ENCODE measurements around the gene GTPBP8. TPM values are rescaled to one million over a fixed set of nuclear protein-coding genes. Genes with fewer than 3 reads are reported as not detected.

GTPBP8 gene
- total and polyA plus RNA-seq, 2 of the 13 experiments (the other 11 are each of a cell fraction or from before 2014, with no cell fraction given): 12.5 to 16.7 TPM

DNA sequence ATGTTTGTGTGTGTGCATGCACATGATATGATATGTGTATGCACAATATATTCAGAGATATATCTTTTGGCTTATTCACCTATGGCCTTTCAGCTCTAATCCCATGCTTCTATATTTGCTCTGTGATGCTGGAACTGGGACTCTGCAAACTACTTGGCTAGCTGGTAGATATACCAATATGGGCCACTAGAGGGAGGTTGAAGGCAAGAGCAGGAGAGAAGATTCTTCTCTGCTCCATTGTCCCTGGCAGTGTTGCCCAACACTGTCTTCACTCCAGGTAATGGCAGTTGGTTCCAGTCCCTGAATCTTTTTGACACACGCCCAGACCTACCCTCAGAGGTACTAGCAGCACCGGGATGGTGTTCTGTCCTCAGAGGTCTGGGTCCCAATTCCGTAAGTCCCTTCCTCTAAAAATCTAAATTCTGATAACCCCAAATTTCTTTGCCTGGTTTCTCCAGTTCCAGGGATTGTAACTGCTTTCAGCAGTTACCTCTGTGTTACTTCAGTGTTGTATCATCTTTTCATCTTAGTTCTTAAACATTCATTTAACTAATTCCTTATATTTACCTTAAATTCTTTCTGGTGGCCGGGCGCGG lies 44.7 kb downstream of the GTPBP8 start:
- WGBS (ENCODE audit: low lambda C conversion rate): 56% methylated on average over 6 of the region's 6 CpGs
- ChIA-PET CTCF (ENCODE audit: low intra/inter-chr PET ratio, low total read pairs) (interaction anchor here (1.0 kb wide), 1 partner anchor 253 kb away, joined by 3 read pairs; no protein-coding TSS in a partner anchor), POLR2A (interaction anchor here (1.0 kb wide), 1 partner anchor 45 kb away, joined by 3 read pairs; the partner anchor contains the start of gene GTPBP8)
- no TSS peak for BruUV-seq (replicated peaks)
- no peaks in the 10 kb centered on the region for H4K20me1 ChIP-seq (ENCODE audit: insufficient read depth, low read length)
- peaks cover 0 to 1% of the 10 kb centered on the region in 2 experiments; a peak in 1 of 5 replicates for H3K27me3 ChIP-seq (ENCODE audit: control insufficient read depth in 1 of 2, insufficient read depth in 2 of 2, low read length in 2 of 2)
- DNase-seq (ENCODE audit: low spot score) (peak; percentile 49), FAIRE-seq (peak; percentile 91), ATAC-seq (peak; percentile 98)
- H3K9ac ChIP-seq (ENCODE audit: insufficient read depth, low read depth, low read length): no peak overlapping the region
- in situ Hi-C loops (cut with HindIII; ENCODE audit: extremely low pct_ligation_motif_present, low pct_unique_long_range_greater_than_20kb): no loop called here
- no peak overlapping the region for H3K4me3 ChIP-seq (replicated peaks in 1 of 3; ENCODE audit: insufficient read depth in 1 of 3, low read depth in 2 of 3, low read length in 3 of 3)
- no peaks in the 10 kb centered on the region for H3K9me3 ChIP-seq (ENCODE audit: low read length)
- no peaks in the 10 kb centered on the region for H3K36me3 ChIP-seq (replicated peaks in 1 of 2; ENCODE audit: control insufficient read depth in 1 of 2, insufficient read depth in 2 of 2, low read length in 2 of 2)
- intact Hi-C loops (cut with micrococcal nuclease; ENCODE audit: unreplicated experiment): no loop called here
- H3K27ac ChIP-seq (ENCODE audit: extremely low read length, insufficient read depth, low read length): no peak overlapping the region
- H3K4me2 ChIP-seq (ENCODE audit: low read depth, low read length): no peak overlapping the region
- H3K79me2 ChIP-seq (ENCODE audit: insufficient read depth, low read length): no peaks in the 10 kb centered on the region
- H3K4me1 ChIP-seq (ENCODE audit: insufficient read depth, low read length): no peaks in the 10 kb centered on the region
- H2AFZ ChIP-seq (ENCODE audit: low read length): no peak overlapping the region
- TF ChIP-seq ZSCAN31 (CRISPR knock-in tag; IDR thresholded peaks at IDR 0.05; ENCODE audit: low read depth) (no peak), ZNF512 (CRISPR knock-in tag; IDR thresholded peaks at IDR 0.05) (0 out of 2 replicates have a peak, but pooled peaks have one; percentile 28), NFIC (IDR thresholded peaks at IDR 0.05; ENCODE audit: low read length) (no peak), NR2F6 (IDR thresholded peaks at IDR 0.05) (no peak), NR2F6 (CRISPR knock-in tag; IDR thresholded peaks at IDR 0.05) (no peak), ZNF264 (CRISPR knock-in tag; IDR thresholded peaks at IDR 0.05) (no peak), ZNF660 (CRISPR knock-in tag; IDR thresholded peaks at IDR 0.05; ENCODE audit: borderline replicate concordance, low read depth) (no peak), ZNF782 (CRISPR knock-in tag; IDR thresholded peaks at IDR 0.05; ENCODE audit: borderline replicate concordance) (no peak), ZNF770 (CRISPR knock-in tag; IDR thresholded peaks at IDR 0.05) (no peak), AFF4 (CRISPR knock-in tag; IDR thresholded peaks at IDR 0.05) (no peak), CEBPB (IDR thresholded peaks at IDR 0.05; ENCODE audit: borderline replicate concordance, low read depth, low read length) (peak; percentile 80), CEBPG (CRISPR knock-in tag; IDR thresholded peaks at IDR 0.05) (peak; percentile 75)
- TF ChIP-seq, protein P1, sequence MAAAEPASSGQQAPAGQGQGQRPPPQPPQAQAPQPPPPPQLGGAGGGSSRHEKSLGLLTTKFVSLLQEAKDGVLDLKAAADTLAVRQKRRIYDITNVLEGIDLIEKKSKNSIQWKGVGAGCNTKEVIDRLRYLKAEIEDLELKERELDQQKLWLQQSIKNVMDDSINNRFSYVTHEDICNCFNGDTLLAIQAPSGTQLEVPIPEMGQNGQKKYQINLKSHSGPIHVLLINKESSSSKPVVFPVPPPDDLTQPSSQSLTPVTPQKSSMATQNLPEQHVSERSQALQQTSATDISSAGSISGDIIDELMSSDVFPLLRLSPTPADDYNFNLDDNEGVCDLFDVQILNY (CRISPR knock-in tag; conservative IDR thresholded peaks at IDR 0.05): no peak
- TF ChIP-seq, protein P2, sequence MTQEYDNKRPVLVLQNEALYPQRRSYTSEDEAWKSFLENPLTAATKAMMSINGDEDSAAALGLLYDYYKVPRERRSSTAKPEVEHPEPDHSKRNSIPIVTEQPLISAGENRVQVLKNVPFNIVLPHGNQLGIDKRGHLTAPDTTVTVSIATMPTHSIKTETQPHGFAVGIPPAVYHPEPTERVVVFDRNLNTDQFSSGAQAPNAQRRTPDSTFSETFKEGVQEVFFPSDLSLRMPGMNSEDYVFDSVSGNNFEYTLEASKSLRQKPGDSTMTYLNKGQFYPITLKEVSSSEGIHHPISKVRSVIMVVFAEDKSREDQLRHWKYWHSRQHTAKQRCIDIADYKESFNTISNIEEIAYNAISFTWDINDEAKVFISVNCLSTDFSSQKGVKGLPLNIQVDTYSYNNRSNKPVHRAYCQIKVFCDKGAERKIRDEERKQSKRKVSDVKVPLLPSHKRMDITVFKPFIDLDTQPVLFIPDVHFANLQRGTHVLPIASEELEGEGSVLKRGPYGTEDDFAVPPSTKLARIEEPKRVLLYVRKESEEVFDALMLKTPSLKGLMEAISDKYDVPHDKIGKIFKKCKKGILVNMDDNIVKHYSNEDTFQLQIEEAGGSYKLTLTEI (CRISPR knock-in tag; conservative IDR thresholded peaks at IDR 0.05): no peak
